Skeletal muscle cell (primary cell): Measurements from ENCODE around the gene OXLD1.

ENCODE experiments used
- DNase-seq: peaks from one replicate; pipeline ENCODE4 v3.0.0-alpha.2; 2010; ENCODE audit warnings: low read depth
- H3K4me3 ChIP-seq: 2 replicates; pipeline ENCODE4 v1.5.1; 2011; ENCODE audit warnings: low read depth, mild to moderate bottlenecking, control low read depth, low read length, moderate library complexity

The OXLD1 gene

DNA sequence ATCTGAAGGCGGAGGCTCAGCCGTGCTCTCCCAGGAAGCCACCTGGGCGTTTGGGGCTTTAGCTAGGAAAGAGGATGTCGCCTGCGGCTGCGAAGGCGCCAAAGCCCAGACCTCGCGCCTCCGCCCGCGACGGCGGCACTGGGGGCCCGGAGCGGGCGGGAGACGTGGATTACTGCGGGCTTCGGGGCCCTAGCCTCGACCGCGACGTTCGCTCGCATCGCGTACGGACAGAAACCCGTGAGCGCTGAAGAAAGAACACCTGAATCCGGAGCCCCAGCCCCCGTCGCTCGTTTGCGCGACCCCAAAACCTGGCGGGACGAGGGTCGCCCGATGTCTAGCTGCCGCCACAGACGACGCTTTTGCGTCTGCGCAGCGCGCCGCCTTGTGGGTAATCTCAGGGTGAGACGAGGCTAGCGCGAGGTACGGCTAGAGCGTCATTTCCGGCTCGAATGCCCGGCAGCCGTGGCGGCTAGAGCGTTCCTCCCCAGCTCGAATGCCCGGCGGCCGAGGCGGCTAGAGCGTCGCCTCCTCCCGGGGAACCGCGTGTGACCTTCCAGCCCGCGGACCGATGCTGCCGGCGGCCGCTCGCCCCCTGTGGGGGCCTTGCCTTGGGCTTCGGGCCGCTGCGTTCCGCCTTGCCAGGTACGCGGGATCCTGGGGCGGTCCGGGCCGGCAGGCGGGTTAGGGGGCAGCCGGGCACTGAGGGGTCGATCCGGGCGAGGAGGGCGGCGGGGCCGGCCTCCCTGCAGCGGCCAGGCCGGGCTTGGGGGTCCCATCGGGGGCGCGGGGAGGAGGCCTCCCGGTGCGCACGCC lies 36.7 kb upstream of the OXLD1 start, which contains the start of gene MRPL12:
Gene MRPL12 (plus strand): TSS at position 434 of the 813 bp plus-strand sequence. CDS start 135 bp downstream, at position 569.
- H3K4me3 ChIP-seq, result peak within 1 kb of the TSS; percentile 90
- peak; percentile 70 for DNase-seq

DNA sequence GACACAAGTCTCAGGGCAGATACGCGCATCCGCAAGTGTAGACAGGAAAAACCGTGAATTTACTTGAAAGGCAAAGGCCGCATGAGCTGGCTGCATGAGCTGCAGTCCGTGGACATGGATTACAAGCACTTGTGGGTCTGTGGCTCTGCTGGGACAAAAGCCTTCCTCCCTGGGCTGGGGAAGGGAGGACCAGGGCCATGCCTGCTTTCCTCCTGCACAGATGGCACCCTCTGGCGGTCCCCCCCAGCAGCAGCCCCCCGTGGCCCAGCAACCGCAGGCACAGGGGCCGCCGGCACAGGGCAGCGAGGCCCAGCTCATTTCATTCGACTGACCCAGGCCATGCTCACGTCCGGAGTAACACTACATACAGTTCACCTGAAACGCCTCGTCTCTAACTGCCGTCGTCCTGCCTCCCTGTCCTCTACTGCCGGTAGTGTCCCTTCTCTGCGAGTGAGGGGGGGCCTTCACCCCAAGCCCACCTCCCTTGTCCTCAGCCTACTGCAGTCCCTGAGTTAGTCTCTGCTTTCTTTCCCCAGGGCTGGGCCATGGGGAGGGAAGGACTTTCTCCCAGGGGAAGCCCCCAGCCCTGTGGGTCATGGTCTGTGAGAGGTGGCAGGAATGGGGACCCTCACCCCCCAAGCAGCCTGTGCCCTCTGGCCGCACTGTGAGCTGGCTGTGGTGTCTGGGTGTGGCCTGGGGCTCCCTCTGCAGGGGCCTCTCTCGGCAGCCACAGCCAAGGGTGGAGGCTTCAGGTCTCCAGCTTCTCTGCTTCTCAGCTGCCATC lies 35.1 kb upstream of the OXLD1 start:
- peak overlapping the region; percentile 90 for H3K4me3 ChIP-seq
- no peak for DNase-seq

DNA sequence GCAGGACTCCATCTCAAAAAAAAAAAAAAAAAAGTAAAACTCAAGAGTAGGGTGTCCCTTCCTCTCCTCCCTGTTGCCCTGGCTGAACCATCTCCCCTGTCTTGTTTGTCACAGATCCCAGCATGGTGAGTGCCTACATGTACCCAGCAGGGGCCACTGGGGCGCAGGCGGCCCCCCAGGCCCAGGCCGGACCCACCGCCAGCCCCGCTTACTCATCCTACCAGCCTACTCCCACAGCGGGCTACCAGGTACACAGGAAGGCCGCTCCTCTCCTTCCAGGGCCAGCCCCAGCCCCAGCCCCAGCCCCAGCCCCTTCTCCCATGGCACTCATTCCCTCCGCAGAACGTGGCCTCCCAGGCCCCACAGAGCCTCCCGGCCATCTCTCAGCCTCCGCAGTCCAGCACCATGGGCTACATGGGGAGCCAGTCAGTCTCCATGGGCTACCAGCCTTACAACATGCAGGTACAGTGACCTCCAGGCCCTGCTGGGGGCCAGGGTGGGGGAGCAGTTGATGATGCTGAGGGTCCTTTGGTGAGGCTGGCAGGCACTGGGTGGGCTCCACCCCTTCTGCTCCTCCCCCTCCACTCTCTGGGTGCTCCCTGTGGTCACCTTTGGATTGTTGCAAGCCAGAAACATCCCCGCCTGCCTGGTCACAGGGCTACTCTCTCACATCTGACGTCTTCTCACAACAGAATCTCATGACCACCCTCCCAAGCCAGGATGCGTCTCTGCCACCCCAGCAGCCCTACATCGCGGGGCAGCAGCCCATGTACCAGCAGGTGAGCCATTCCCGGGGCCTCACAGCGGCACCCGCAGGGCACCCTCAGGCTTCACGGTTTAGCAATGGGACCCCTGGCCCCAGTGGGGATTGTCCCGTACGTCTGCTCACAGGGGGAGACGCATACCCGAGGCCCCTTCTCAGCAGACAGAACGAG lies 34.2 kb upstream of the OXLD1 start:
- no peak overlapping the region for H3K4me3 ChIP-seq
- no peak for DNase-seq

DNA sequence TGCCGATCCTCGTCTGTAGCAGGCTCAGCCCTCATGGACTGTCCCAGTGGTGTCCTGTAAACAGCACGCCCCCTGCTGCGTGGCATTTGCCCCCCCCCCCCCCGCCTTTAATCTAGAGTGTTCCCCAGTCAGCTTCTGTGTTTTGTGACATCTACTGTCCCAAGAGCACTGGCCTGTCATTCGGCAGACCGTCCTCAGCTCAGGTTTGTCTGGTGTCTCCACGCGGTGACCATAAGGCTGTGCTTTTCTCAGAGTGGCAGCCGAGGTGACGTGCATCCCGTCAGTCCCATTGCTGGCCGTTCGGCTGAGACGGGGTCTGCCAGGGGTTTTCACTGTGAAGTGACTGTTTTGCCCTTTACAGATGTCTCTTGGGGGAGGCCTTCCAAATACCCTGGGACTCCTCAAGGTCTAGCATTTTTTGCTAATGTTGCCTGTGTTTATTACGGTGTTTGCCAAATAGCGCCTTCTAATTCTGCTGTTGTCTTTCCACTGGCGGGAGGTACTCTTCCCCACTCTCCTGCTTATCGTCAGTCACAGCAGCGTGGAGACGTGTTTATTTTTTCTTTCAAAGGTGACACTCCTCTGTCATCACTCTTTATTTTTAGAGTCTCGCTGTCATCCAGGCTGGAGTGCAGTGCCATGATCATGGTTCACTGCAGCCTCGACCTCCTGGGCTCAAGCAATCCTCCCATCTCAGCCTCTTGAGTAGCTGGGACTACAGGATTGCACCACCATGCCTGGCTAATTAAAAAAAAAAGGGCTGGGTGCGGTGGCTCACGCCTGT lies 31.0 kb upstream of the OXLD1 start:
- no peak for DNase-seq
- no peak overlapping the region for H3K4me3 ChIP-seq

- no peak for DNase-seq
- H3K4me3 ChIP-seq, result no peak overlapping the region
Measured at GRCh38 chr17:81696218-81696941, 30.0 kb upstream of the OXLD1 start.

DNA sequence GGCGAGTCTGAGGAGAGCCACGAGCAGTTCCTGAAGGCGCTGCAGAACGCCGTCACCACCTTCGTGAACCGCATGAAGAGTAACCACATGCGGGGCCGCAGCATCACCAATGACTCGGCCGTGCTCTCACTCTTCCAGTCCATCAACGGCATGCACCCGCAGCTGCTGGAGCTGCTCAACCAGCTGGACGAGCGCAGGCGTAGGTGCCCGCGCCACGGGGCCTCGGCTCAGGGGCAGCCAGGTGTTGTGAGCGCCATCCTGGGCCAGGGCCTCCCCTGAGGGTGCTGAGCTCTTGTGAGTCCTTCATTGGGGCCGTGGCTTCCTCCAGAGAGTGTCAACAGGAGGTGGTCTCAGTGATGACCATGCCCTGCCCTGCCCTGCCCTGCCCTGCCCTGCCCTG lies 29.4 kb upstream of the OXLD1 start:
- no peak for DNase-seq
- H3K4me3 ChIP-seq, result no peak overlapping the region

GRCh38 chr17:81695211-81695610 lies 28.8 kb upstream of the OXLD1 start:
- DNase-seq, result no peak
- H3K4me3 ChIP-seq, result no peak overlapping the region

DNA sequence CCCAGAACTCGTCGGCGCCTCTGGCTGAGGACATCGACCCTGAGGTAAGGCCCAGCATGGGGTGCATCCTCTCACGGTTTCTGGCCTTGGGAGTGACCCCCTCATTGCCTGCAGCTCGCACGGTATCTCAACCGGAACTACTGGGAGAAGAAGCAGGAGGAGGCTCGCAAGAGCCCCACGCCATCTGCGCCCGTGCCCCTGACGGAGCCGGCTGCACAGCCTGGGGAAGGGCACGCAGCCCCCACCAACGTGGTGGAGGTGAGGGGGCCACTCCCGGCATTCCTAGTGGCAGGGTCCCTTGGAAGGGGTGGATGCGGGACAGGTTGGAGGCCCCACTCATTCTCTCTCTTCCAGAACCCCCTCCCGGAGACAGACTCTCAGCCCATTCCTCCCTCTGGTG lies 28.4 kb upstream of the OXLD1 start:
- H3K4me3 ChIP-seq, result no peak overlapping the region
- no peak for DNase-seq

- no peak overlapping the region for H3K4me3 ChIP-seq
- no peak for DNase-seq
Measured at GRCh38 chr17:81693509-81694210, 27.3 kb upstream of the OXLD1 start.

- no peak overlapping the region for H3K4me3 ChIP-seq
- DNase-seq, result no peak
Measured at GRCh38 chr17:81691608-81692007, 25.2 kb upstream of the OXLD1 start.

GRCh38 chr17:81691196-81691595 lies 24.8 kb upstream of the OXLD1 start:
- no peak for DNase-seq
- H3K4me3 ChIP-seq, result no peak overlapping the region

GRCh38 chr17:81690549-81690948 lies 24.1 kb upstream of the OXLD1 start:
- no peak overlapping the region for H3K4me3 ChIP-seq
- DNase-seq, result no peak

GRCh38 chr17:81690066-81690465 lies 23.7 kb upstream of the OXLD1 start:
- no peak for DNase-seq
- no peak overlapping the region for H3K4me3 ChIP-seq

GRCh38 chr17:81688616-81689015 lies 22.2 kb upstream of the OXLD1 start:
- no peak for DNase-seq
- no peak overlapping the region for H3K4me3 ChIP-seq

- H3K4me3 ChIP-seq, result no peak overlapping the region
- no peak for DNase-seq
Measured at GRCh38 chr17:81687770-81688541, 21.6 kb upstream of the OXLD1 start.

DNA sequence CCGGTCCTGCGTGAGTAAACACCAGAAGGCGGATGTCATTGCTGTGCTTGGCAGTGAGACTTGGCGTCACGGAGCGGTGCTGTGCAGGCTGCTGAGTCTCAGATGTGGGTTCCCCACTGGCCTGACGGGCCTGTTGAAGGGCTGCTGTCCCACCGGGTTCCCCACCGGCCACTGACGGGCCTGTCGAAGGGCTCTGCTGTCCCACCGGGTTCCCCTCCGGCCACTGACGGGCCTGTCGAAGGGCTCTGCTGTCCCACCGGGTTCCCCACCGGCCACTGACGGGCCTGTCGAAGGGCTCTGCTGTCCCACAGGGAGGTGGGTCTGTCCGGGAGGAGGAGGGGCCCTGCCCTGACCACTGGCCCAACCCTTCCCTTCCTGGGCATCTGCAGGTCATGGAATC lies 20.2 kb upstream of the OXLD1 start:
- no peak for DNase-seq
- no peak overlapping the region for H3K4me3 ChIP-seq

DNA sequence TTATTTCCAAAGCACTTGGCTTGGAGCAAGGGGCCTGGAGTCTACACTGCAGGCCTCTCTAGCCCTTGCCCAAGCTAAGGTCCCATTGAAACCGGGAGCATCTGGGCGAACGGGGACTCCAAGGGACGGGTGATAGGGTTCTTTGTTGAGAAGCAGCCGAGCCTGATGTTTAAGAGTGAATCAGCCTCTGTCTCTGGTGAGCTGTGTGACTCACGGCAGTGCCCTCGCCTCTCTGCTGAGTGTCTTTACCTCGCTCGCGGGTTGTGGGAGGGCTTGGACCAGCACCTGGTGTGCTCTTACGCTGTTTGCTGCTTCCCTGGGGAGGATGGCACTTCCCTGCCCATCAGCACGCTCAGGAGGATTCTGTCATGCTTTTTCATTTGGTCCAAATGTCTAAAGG lies 18.7 kb upstream of the OXLD1 start:
- peak; percentile 36 for DNase-seq
- peak overlapping the region; percentile 97 for H3K4me3 ChIP-seq
